OCI-LY7 (cell line): ENCODE measurements around the gene GMDS. TPM values are rescaled to one million over a fixed set of nuclear protein-coding genes. Genes with fewer than 3 reads are reported as not detected.

Experiments used
- BruUV-seq: library from RNA; stranded (reverse); fragments of 400-500 nt; replicated peaks from 2 replicates; lab custom pipeline; 2021; lab: Mats Ljungman, UMichigan
- CTCF ChIA-PET: fragments of 300-600 bp; sonication (Branson Sonifier 250); formaldehyde crosslinking; loops from one replicate; lab custom pipeline; 2022; ENCODE audit warnings: antibody characterized with exemption; ENCODE audit not compliant: unreplicated experiment; lab: Charles Lee
- POLR2A ChIA-PET: fragments of 300-600 bp; sonication (Branson Sonifier 250); formaldehyde crosslinking; loops from one replicate; lab custom pipeline; 2022; ENCODE audit warnings: antibody characterized with exemption; lab: Charles Lee
- DNase-seq: peaks from one replicate; pipeline ENCODE4 v3.0.0-alpha.2; 2015; ENCODE audit warnings: low spot score
- H2AFZ ChIP-seq: fragments of 200-600 bp; sonication (generic), shearing (Covaris generic); 2 replicates; pipeline ENCODE4 v1.6.1; 2014; ENCODE audit warnings: mild to moderate bottlenecking, antibody characterized with exemption, low read length, moderate library complexity
- H3K27ac ChIP-seq: fragments of 200-600 bp; sonication (generic); 2 replicates; pipeline ENCODE4 v1.5.1; 2014; ENCODE audit warnings: mixed run types, low read depth, mild to moderate bottlenecking, moderate library complexity, low read length, inconsistent platforms; ENCODE audit not compliant: poor library complexity, severe bottlenecking
- H3K36me3 ChIP-seq: fragments of 200-600 bp; sonication (generic); 2 replicates; pipeline ENCODE4 v1.6.1; 2014; ENCODE audit warnings: mild to moderate bottlenecking, antibody characterized with exemption, low read length, moderate library complexity, mixed read lengths; ENCODE audit not compliant: insufficient read depth
- H3K4me1 ChIP-seq: fragments of 200-600 bp; sonication (generic); 2 replicates; pipeline ENCODE4 v1.5.1; 2014; ENCODE audit warnings: mild to moderate bottlenecking, low read length; ENCODE audit not compliant: insufficient read depth, poor library complexity, severe bottlenecking
- H3K4me2 ChIP-seq: fragments of 200-600 bp; sonication (generic); 2 replicates; pipeline ENCODE4 v1.6.1; 2014; ENCODE audit warnings: mild to moderate bottlenecking, low read length
- H3K4me3 ChIP-seq: fragments of 200-600 bp; sonication (generic); 2 replicates; pipeline ENCODE4 v1.5.1; 2014; ENCODE audit warnings: mild to moderate bottlenecking, low read depth, low read length; ENCODE audit not compliant: poor library complexity, severe bottlenecking
- H3K79me2 ChIP-seq: fragments of 200-600 bp; sonication (generic); 2 replicates; pipeline ENCODE4 v1.6.1; 2016; ENCODE audit warnings: low read depth, mild to moderate bottlenecking, low read length, moderate library complexity, mixed read lengths; ENCODE audit not compliant: insufficient read depth
- H3K9me2 ChIP-seq: fragments of 200-600 bp; sonication (generic); 2 replicates; pipeline ENCODE4 v1.6.1; 2016; ENCODE audit warnings: mild to moderate bottlenecking, low read length, mixed read lengths; ENCODE audit not compliant: insufficient read depth
- H3K9me3 ChIP-seq: fragments of 200-600 bp; sonication (generic); 2 replicates; pipeline ENCODE4 v1.6.1; 2014; ENCODE audit warnings: mild to moderate bottlenecking, mixed run types, low read length, mixed read lengths
- H4K20me1 ChIP-seq: fragments of 200-600 bp; sonication (generic); 2 replicates; pipeline ENCODE4 v1.6.1; 2014; ENCODE audit warnings: mild to moderate bottlenecking, antibody characterized with exemption, low read length, moderate library complexity, mixed read lengths; ENCODE audit not compliant: insufficient read depth
- CTCF ChIP-seq: fragments of 200-600 bp; sonication (generic); conservative IDR thresholded peaks from 2 replicates; pipeline ENCODE4 v1.5.1; 2014; ENCODE audit warnings: mild to moderate bottlenecking, antibody characterized with exemption, low read length, moderate library complexity, mixed read lengths
- EZH2phosphoT487 ChIP-seq: fragments of 200-600 bp; sonication (generic); IDR thresholded peaks from 2 replicates; pipeline ENCODE4 v1.6.1; 2018; ENCODE audit warnings: low read depth, borderline replicate concordance, mild to moderate bottlenecking, mixed run types, antibody characterized with exemption, low read length, moderate library complexity, mixed read lengths
- intact Hi-C: fragments of 100-400 bp; cut with micrococcal nuclease; formaldehyde crosslinking; loops from one replicate; pipeline ENCODE4 v1.10.0; 2022; ENCODE audit not compliant: unreplicated experiment
- total RNA-seq, 2 experiments: library from RNA; depleted of rRNA in 1 of 2; stranded (reverse); fragments of >200 nt in 1 of 2; shearing (Covaris generic) in 1 of 2; gene quantifications; 2 replicates each; pipeline ENCODE4 v1.2.3, GENCODE V29; 2014 to 2022

GMDS gene
- total RNA-seq, 2 experiments from 2014 or later = 9.9 to 26.8 TPM

- no peaks in the 10 kb centered on the region for H3K9me3 ChIP-seq
- no peaks in the 10 kb centered on the region for H3K9me2 ChIP-seq
- H3K4me3 ChIP-seq = no peak overlapping the region
- peaks cover 5% of the 10 kb centered on the region for H3K4me1 ChIP-seq
- no peaks in the 10 kb centered on the region for H3K36me3 ChIP-seq
- H3K79me2 ChIP-seq = no peaks in the 10 kb centered on the region
- BruUV-seq = no TSS peak
- ChIA-PET CTCF (no interaction called here), POLR2A (no interaction called here)
- DNase-seq = no peak
- TF ChIP-seq EZH2phosphoT487 (no peak), CTCF (no peak)
- H3K4me2 ChIP-seq = no peak overlapping the region
- H4K20me1 ChIP-seq = no peaks in the 10 kb centered on the region
- intact Hi-C loops = no loop called here
- no peak overlapping the region for H2AFZ ChIP-seq
- no peak overlapping the region for H3K27ac ChIP-seq
These were observed 425.2 kb downstream of the GMDS start for GRCh38 chr6:1820165-1820564.

- TF ChIP-seq EZH2phosphoT487 (no peak), CTCF (no peak)
- H3K27ac ChIP-seq = no peak overlapping the region
- H4K20me1 ChIP-seq = no peaks in the 10 kb centered on the region
- no peak overlapping the region for H3K4me2 ChIP-seq
- H3K9me2 ChIP-seq = no peaks in the 10 kb centered on the region
- H3K4me1 ChIP-seq = no peaks in the 10 kb centered on the region
- intact Hi-C loops = no loop called here
- no TSS peak for BruUV-seq
- ChIA-PET CTCF (no interaction called here), POLR2A (no interaction called here)
- no peaks in the 10 kb centered on the region for H3K36me3 ChIP-seq
- H3K4me3 ChIP-seq = no peak overlapping the region
- no peak overlapping the region for H2AFZ ChIP-seq
- no peaks in the 10 kb centered on the region for H3K9me3 ChIP-seq
- no peak for DNase-seq
- no peaks in the 10 kb centered on the region for H3K79me2 ChIP-seq
These were observed 426.4 kb downstream of the GMDS start for GRCh38 chr6:1819007-1819406.

GRCh38 chr6:1817033-1817761 is 428.2 kb downstream of the GMDS start:
- no peak for TF ChIP-seq CTCF
- TF ChIP-seq EZH2phosphoT487 = no peak
- no TSS peak for BruUV-seq
- H3K4me2 ChIP-seq = no peak overlapping the region
- H3K9me2 ChIP-seq = no peaks in the 10 kb centered on the region
- no peak for DNase-seq
- no peaks in the 10 kb centered on the region for H4K20me1 ChIP-seq
- H3K27ac ChIP-seq = no peak overlapping the region
- intact Hi-C loops = no loop called here
- H3K4me3 ChIP-seq = no peak overlapping the region
- H3K36me3 ChIP-seq = no peaks in the 10 kb centered on the region
- ChIA-PET POLR2A (no interaction called here), CTCF (no interaction called here)
- H3K4me1 ChIP-seq = no peaks in the 10 kb centered on the region
- H3K79me2 ChIP-seq = no peaks in the 10 kb centered on the region
- H3K9me3 ChIP-seq = no peaks in the 10 kb centered on the region
- no peak overlapping the region for H2AFZ ChIP-seq
